Stimulated activated CD4-positive, alpha-beta T cell treated with anti-CD3 and anti-CD28 coated beads, Interleukin-1b, Interleukin-23, amount 100 ng/mL, for 24 hours (primary cell): Measurements from ENCODE around the gene RDX.

Experiments
- DNase-seq, 4 experiments: peaks; one replicate each; pipeline ENCODE4 v3.0.0-alpha.2; 2020; ENCODE audit warnings: low read depth in 4 of 4, low spot score in 1 of 4

Gene RDX

DNA sequence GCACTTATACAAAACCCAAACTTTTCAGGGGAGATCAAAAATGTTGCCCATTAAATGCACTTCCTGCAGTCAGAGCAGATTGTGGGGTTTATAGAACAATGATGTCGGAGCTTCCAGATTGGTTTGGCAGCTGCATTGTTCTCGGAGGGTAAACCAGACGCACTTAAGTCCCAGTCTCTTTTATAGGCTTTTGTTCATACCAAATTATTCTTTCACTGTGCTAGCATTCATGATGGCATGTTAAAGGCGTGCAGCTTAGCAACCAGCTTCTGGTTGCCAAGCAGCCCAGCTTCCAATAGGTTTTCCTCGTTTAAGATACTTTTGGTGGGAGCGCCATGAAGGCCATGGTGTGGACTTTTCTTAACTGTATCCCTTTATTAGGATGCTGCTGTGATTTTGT lies 162.3 kb downstream of the RDX start:
- no peak for DNase-seq

DNA sequence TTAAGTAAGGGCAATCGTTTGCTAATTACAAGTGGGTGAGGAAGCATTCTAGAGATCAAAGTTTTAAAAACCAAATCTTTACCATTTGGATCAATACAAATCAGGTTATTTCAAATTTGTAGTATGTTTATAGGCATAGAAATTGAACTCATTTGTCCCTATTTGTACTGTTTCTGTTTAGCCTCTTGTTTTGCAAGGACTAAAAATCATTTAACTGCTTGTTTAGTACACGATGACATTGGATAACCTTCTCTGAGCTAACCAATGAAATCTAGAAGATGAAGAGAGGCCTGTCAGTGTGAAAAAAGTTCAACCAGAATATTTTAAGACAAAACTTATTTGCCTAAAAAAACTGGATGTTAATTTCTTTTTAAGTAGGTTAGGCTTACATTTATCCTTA lies 163.3 kb downstream of the RDX start:
- DNase-seq: no peak

- no peak for DNase-seq
These were observed 164.9 kb downstream of the RDX start for GRCh38 chr11:110131386-110132123.

- no peak for DNase-seq
These were observed 165.7 kb downstream of the RDX start for GRCh38 chr11:110130642-110131238.

GRCh38 chr11:110128161-110128560 lies 168.3 kb downstream of the RDX start:
- DNase-seq: no peak

DNA sequence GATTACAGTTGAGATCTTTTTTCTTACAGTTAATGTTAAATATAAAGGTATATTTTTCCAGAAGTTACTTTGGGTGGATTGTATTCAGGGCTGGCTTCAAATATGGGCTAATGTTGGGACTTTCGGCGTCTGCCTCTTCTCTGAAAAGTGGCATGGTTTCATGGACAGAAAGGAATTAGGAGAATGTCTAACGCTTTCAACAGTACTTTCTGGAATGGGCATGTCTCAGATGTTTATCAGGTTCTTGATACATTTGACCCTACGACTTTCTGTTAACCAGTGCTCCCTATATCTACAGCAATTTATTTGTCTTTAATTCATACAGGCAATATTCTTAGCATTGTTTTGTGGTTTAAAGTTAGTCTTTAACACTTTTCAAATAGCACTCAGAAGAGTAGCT lies 169.5 kb downstream of the RDX start:
- DNase-seq: no peak

GRCh38 chr11:110125632-110126031 lies 170.8 kb downstream of the RDX start:
- no peak for DNase-seq
